ENCODE results near the gene INTS6.

The INTS6 gene

DNA sequence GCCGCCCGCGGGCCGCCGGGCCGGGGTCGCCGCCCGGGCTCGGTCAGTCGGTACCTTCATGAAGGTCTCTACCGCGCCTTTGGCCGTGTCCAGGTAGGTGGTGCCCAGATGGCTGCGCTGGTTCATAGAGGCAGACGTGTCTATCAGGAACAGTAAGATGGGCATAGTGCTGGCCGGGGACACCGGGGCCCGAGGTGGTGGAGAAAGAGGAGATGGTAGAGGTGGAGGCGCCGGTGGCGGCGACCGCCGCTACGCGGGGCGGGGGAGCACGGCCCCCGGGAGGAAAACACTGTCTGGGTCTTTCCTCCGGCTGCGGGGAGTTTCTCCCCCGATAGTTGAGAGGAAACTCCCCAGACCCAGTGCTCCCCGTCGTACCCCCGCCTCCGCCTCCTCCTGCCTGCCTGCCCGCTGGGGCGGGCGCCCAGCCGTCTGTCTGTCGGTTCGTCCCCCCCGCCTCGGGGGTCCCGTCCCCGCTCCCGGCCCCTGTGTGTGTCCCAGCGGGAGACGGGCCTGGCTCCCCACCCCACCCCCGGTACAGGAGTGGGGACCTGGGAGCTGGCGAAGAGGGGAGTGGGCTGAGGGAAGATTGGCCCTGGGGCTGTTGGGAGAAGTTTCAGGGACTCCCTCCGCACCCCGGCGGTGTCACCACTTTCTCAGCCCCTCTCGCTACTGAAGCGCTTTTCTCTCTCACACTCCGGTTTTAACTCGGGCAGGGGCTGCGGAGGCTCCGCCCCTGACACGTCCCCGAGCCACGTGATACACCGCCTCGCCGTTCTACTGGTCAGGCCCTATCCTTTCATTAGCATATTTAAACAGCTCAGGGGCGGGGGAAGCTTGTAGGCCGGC lies at the start of gene INTS6:
Gene INTS6 (minus strand): TSS at position 676 of the 846 bp plus-strand sequence. CDS start 511 bp downstream, at position 165.
- peak; percentile 99 for DNase-seq

DNA sequence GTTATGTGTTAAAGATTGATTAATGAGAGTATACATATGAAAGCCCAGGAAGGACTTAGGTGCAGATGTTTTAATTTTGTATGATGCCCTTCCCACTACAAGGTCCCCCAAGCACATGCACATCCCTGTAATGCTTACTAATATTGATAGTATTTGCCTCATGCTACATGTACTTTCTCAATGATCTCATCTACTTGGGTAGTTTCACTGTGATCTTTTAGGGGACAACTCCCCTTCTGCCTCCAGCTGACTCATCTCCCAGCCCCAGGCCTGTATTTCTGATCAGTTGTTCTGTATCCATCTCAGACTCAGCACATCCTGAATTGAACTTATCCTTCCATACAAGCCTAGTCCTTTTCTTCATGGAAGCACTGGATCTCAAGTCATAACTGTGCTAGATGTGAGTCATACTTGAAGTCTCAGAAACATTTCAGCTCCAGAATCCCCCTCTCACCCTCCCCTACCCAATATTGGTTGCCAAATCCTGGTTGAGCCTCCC lies 49.4 kb upstream of the INTS6 start:
- no peak for DNase-seq

- no peak for DNase-seq
These were observed 48.8 kb upstream of the INTS6 start for GRCh38 chr13:51501592-51502152.

GRCh38 chr13:51501096-51501495 lies 48.3 kb upstream of the INTS6 start:
- no peak for DNase-seq

- no peak for DNase-seq
These were observed 47.9 kb upstream of the INTS6 start for GRCh38 chr13:51500687-51501086.

DNA sequence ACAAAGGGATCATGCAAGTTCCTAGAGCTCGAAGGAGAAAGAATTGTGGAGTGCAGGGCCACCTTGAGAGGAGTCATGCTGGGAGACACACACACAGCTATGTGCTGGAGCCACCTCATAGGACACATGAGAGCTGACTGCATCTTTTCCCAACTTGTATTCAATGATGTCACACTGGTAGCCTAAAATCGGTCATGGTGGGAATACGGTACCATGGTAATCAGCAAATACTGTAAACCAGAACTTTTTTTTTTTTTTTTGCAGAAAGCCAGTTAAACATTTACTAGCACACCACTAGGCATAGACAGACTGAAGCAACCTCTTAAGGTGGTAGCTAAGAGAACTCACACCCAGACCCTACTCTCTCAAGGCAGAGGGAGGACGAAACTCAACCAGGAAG lies 47.0 kb upstream of the INTS6 start:
- DNase-seq = no peak

- DNase-seq = no peak
These were observed 42.5 kb upstream of the INTS6 start for GRCh38 chr13:51495316-51495715.

- DNase-seq = no peak
These were observed 41.3 kb upstream of the INTS6 start for GRCh38 chr13:51494156-51494555.

DNA sequence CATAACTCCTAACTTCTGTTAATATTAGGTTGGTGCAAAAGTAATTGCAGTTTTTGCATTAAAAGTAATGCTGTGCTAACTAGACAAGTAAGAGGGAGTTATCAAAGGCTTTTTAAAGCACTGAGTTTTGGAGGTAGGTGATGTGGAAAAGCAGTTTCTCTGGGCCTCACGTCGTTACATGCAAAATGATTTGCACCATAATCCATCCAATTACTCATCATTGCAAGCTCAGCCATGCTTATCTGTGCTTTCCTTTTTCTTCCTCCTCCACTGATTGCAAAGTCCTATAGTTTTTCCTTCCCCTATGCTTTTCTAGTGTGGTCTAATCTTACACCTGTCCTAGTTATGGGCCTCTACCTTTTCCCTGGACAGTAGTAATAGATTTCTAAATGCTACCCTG lies 35.4 kb upstream of the INTS6 start:
- no peak for DNase-seq

DNA sequence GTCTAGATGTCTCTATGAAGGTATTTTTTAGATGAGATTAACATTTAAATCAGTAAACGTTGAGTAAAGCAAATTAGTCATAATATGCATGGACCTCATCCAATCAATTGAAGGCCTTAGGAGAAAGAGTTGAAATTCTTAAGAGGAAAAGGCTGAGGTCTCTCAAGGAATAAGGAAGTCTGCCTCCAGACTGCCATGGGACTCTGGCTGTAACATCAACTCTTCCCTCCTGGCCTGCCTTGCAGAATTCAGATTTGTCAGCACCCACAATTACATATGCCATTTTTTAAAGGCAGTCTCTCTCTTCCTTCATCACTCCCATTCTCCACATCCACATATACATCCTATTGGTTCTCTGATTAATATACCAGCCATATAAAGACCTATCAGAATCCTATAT lies 28.8 kb upstream of the INTS6 start:
- no peak for DNase-seq

- DNase-seq = no peak
These were observed 26.3 kb upstream of the INTS6 start for GRCh38 chr13:51479199-51479523.

DNA sequence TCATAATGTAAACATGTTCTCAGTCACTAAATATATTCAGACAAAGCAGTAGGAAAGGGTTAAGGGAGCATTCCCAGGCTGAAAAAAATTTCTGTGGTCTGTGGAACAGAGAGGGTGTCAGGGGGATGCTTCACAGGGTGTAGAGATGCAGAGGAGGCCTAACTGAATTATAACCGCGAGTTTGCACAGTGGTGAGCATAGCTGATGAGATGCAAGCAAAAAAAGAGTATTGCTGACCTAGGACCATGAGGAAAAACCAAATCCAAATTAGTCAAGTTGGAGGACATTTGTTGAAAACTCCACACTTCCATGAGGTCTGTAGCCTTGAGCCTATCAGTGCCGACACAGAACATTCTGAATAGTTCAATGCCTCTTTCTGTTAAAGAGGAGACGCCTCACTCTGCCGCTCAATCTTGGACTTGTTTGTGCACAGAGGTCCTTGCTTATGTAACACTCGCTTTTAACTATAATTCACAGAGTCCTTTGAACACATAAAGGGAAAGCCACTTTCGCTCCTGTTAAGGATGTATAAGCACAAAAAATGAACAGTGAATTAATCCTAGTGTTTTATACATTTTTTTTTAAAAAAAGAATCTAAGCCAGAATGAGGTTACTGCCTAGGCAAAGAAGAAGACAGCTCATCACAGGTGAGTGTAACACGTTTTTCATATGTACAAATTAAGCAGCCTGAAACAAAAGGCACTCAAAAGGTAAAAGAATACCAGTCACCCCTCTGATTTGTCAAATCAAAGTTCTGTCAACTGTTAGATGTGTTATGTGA lies 25.8 kb upstream of the INTS6 start:
- DNase-seq = no peak

DNA sequence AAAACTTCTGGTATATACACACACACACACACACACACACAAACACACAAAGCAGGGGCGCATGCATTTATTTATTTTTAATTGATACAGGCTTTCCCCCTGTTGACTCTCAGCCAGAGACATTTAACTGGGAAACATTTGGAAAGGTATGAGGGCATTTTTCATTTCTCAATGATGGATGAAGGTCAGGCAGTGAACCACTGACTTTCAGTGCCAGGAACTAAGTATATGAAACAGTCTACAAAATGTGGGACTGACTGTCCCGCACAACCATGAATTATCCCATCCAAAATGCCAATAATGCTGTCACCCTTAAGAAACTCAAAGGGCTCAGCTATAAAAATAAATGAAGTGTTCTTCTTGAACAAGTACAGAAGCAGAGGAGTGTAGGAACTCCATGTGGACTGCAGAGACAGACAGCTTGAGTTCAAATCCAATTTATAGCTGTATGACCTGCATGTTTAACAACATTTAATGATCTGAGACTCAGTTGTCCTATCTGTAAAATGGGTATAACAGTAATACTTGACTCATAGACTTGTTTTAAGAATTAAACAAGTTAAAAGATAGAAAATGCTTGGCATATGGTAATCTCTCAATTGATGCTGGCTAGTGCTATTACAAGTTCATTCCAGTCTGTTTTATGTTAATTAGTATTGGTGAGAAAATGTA lies 25.0 kb upstream of the INTS6 start:
- no peak for DNase-seq

GRCh38 chr13:51477149-51477548 lies 24.3 kb upstream of the INTS6 start:
- no peak for DNase-seq

- DNase-seq = no peak
These were observed 23.1 kb upstream of the INTS6 start for GRCh38 chr13:51475727-51476501.

DNA sequence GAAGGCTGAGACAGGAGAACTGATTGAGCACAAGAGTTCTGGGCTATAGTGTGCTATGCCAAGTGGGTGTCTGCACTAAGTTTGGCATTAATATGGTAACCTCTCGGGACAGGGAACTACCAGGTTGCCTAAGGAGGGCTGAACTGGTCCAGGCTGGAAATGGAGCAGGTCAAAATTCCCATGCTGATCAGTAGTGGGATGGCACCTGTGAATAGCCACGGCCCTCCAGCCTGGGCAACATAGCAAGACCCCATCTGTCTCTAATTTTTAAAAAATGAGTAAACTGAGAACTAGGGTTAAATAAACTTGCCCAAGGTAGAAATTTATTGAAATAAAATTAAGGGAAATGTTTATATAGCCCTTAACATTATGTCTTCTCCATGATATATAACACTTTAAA lies 17.0 kb upstream of the INTS6 start:
- DNase-seq = no peak

DNA sequence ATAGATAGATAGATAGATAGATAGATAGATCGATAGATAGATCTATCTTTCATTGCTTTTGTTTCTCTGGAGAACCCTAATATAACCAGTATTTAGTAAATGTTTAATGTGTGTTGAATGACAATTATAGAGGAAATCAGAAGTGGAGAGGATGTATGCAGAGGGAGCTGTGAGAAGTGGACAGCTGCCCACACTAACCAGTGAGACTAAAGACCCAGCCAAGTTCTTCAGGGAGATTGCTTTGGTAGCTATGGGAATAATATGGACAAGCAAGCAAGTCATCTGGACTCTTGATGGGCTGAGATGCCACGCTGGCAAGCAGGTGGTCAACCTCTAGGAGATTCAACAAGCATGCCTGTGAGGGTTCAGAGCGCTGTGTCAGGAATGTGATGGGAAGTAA lies 14.9 kb upstream of the INTS6 start:
- no peak for DNase-seq

DNA sequence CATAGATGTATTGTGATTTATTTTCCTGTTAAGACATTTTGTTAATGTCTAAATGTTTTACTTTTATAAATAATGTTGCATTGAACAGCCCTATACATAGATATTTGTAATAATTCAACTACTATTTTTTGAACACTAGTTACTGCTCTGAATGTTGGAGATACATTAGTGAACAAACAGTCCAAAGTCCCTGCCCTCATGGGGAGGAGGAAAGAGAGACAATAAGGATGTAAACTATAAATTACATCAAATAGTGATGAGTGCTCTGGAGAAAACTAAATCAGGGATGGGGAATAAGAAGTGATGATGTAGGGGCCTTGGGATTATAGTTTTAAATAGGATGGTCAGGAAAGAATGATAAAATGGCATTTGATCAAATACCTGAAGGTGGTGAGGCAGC lies 12.3 kb upstream of the INTS6 start:
- DNase-seq = no peak

DNA sequence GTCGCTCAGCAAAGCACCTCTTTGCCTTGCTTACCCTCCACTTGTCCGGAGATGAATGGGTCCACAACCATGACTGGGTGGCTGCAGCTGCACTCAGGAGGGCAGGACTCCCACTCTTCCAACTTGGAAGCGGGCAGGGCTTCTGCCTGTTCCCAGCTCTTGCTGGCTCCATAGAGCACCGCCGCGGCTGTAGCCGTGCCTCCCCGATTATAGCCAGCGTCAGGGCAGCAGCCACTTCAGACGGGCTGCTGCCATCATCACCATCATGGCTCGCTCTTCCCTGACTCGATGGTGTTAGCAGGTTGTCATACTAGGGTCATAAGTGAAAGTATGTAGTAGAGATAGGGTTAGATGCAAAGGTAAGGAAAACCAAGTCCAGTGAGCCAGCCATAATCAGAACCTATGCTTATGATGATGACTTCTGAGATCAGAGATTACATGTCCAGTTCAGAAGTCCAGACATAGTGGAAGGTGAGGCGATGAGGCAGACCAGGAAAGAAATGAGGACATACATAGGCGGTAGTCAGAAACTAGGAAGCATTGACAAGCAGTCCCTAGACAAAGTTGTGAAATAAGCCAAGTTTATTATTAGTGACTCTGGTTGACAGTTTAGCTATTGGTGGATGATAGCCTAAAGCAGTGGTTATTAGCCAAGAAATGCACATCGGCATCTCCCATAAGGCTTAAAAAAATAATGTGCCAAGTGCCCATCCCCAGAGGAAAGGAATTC lies 4.4 kb upstream of the INTS6 start:
- no peak for DNase-seq

- no peak for DNase-seq
These were observed 3.7 kb upstream of the INTS6 start for GRCh38 chr13:51456510-51456909.

- DNase-seq = no peak
These were observed 2.7 kb upstream of the INTS6 start for GRCh38 chr13:51455532-51455931.

Measured in hematopoietic multipotent progenitor cell treated with erythropoietin and hydrocortisone succinate and interleukin-3 and kit ligand, for 8 days (in vitro differentiated cells).